GM18505 (cell line): ENCODE results near the gene GRIA1.

ENCODE experiments used
- ATAC-seq: cut with Tn5 transposase; IDR thresholded peaks from one replicate; pipeline ENCODE4 v1.9.1; 2021; ENCODE audit not compliant: unreplicated experiment
- POLR2A ChIP-seq: IDR thresholded peaks from 4 replicates; pipeline ENCODE4 v1.6.1; 2011; ENCODE audit warnings: borderline replicate concordance; ENCODE audit not compliant: insufficient read depth, insufficient read length; ENCODE audit errors: extremely low read depth

The GRIA1 gene

GRCh38 chr5:153584126-153584959 lies 93.9 kb downstream of the GRIA1 start:
- ATAC-seq, result no peak
- TF ChIP-seq POLR2A, result no peak

DNA sequence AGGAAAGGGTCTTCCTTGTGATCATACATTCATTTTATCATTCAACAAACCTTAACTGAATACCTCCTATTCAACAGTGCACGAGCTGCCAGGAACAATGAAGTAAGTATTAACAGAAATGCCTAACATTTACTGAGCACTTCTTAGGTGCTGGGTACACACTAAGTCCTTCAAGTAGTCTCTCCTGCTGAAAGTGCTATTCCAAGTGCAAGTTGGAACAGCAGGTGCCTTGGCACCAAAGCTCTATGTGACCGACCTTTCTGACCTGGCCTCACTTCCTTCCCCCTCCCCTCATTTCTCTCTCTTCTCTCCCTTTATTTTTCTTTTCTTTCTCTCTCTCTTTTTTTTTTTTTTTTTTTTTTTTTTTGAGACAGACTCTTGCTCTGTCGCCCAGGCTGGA lies 94.5 kb downstream of the GRIA1 start:
- no peak for TF ChIP-seq POLR2A

GRCh38 chr5:153585622-153586277 lies 95.3 kb downstream of the GRIA1 start:
- no peak for TF ChIP-seq POLR2A
- no peak for ATAC-seq

More for the DNA sequence above, 94.5 kb downstream of the GRIA1 start:
- ATAC-seq, result no peak

DNA sequence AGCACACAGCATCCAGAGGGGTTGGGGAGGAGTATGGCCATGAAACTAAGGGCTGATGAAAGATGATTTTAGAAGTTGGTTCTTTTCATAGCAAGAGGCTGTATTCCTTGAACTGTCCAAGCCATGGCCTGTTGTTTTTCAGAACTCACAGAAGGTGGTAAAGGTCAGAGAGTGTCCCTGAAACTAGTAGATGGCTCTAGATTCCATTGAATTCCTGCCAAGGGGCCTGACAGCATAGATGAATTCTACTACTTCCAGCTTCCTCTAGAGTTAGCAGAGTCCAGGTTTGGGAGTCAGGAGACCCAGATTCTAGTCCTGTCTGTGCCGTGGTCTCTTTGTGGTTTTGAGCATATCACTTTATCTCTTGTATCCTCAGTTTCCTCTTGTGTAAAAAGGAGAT lies 101.6 kb downstream of the GRIA1 start:
- ATAC-seq, result no peak
- no peak for TF ChIP-seq POLR2A

GRCh38 chr5:153594785-153595184 lies 104.3 kb downstream of the GRIA1 start:
- no peak for TF ChIP-seq POLR2A

GRCh38 chr5:153598099-153598498 lies 107.6 kb downstream of the GRIA1 start:
- ATAC-seq, result peak; percentile 79
- TF ChIP-seq POLR2A, result no peak

More at GRCh38 chr5:153594785-153595184, 104.3 kb downstream of the GRIA1 start:
- no peak for ATAC-seq

GRCh38 chr5:153601377-153601776 lies 110.9 kb downstream of the GRIA1 start:
- no peak for TF ChIP-seq POLR2A
- ATAC-seq, result peak; percentile 73

GRCh38 chr5:153605386-153605785 lies 114.9 kb downstream of the GRIA1 start:
- no peak for TF ChIP-seq POLR2A
- ATAC-seq, result no peak

- no peak for ATAC-seq
- TF ChIP-seq POLR2A, result no peak
Observed at GRCh38 chr5:153610009-153610408, 119.5 kb downstream of the GRIA1 start.

DNA sequence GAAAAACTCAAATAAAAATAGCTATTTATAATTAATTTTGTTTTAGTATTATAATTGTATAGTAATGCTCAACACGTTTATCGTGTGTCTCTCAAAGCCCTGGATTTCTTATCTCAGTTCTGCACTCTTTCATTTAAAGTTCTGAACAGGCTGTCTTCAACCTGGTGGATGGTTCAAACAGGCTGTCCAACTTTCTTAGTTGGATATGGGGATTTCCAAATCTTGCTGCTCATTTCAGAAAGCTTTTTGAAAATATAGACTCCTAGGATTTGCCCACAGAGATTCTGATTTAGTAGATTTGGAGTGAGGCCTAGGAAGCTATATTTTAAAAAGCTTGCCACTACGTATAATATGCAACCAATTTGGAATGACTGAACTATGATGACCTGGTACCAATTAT lies 120.3 kb downstream of the GRIA1 start:
- no peak for TF ChIP-seq POLR2A
- no peak for ATAC-seq

GRCh38 chr5:153613144-153613543 lies 122.7 kb downstream of the GRIA1 start:
- no peak for ATAC-seq
- TF ChIP-seq POLR2A, result no peak

- ATAC-seq, result no peak
- no peak for TF ChIP-seq POLR2A
Observed at GRCh38 chr5:153613672-153614071, 123.2 kb downstream of the GRIA1 start.

DNA sequence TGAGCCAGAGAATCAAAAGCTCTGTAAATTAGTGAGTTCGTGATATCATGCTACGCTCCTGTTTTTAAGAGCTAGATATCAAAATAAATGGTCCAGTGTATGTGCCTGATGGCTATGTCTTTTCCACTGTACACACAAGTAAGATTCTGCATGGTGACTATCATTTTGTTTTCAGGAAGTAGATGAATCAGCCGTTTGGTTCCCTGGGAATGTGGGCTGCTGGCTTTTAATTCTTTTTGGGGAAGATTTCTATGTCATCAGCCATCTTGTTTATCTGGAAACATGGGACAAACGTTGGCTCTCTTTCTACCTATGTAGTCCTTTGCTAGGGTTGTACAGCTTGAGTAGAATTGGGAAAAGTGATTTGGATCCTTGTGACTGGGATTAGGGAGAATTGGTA lies 126.7 kb downstream of the GRIA1 start:
- ATAC-seq, result no peak
- no peak for TF ChIP-seq POLR2A

DNA sequence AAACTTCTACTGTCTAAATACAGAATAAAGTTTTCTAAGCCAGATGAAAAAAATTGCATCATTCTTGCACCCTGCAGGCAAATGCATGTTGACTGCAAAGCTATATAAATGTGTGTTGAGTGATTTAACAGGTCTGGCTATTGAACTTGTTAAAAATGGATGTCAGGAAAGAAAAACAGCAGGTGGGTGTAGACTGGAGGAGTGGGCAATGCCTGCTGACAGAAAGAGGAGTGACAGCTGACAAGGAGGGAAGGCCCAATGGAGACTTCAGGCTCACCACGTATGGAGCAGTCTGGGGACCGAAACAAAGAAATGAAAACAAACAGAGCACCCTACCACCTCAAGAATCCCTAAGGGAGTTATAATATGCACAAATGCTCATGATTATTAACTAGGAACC lies 127.8 kb downstream of the GRIA1 start:
- no peak for TF ChIP-seq POLR2A
- no peak for ATAC-seq
